H1 (cell line): ENCODE data around the gene HIVEP3. TPM values are rescaled to one million over a fixed set of nuclear protein-coding genes. Genes with fewer than 3 reads are reported as not detected.

Source experiments
- CTCF ChIA-PET: fragments of 300-600 bp; sonication (Branson Sonifier 250); formaldehyde crosslinking; loops from one replicate; lab custom pipeline; 2021; ENCODE audit not compliant: partially characterized antibody; lab: Charles Lee
- POLR2A ChIA-PET: fragments of 300-600 bp; sonication (Branson Sonifier 250); formaldehyde crosslinking; loops from one replicate; lab custom pipeline; 2021; ENCODE audit warnings: inconsistent platforms; ENCODE audit not compliant: partially characterized antibody; lab: Charles Lee
- DNase-seq, 2 experiments: peaks; one replicate each; pipeline versions ENCODE4 v3.0.0 to v3.0.0-alpha.2; 2010 to 2022; ENCODE audit warnings: low spot score in 2 of 2, low read depth in 1 of 2, mixed read lengths in 1 of 2
- FAIRE-seq: peaks from 2 replicates; lab custom pipeline; 2011; peaks lifted over from hg19 to GRCh38; lab: Jason Lieb, UNC
- H2AFZ ChIP-seq: 2 replicates; pipeline ENCODE4 v1.8.1; 2012; ENCODE audit warnings: low read length, inconsistent platforms
- H2AK5ac ChIP-seq: 2 replicates; pipeline ENCODE4 v1.6.1; 2013; ENCODE audit warnings: low read depth, low read length
- H2BK120ac ChIP-seq: replicated peaks from 2 replicates; pipeline ENCODE3; 2013; ENCODE audit warnings: low read depth, low read length, inconsistent platforms
- H2BK12ac ChIP-seq: 2 replicates; pipeline ENCODE4 v1.6.1; 2013; ENCODE audit warnings: low read depth, low read length
- H2BK15ac ChIP-seq: 2 replicates; pipeline ENCODE4 v1.6.1; 2013; ENCODE audit warnings: low read length
- H2BK20ac ChIP-seq: 2 replicates; pipeline ENCODE4 v1.6.1; 2013; ENCODE audit warnings: low read length
- H2BK5ac ChIP-seq: 2 replicates; pipeline ENCODE4 v1.6.1; 2013; ENCODE audit warnings: low read depth, low read length
- H3K14ac ChIP-seq: 2 replicates; pipeline ENCODE4 v1.6.1; 2013; ENCODE audit warnings: inconsistent platforms; ENCODE audit not compliant: insufficient read length
- H3K18ac ChIP-seq: 2 replicates; pipeline ENCODE4 v1.6.1; 2013; ENCODE audit warnings: low read length; ENCODE audit errors: extremely low read depth
- H3K23ac ChIP-seq: 2 replicates; pipeline ENCODE4 v1.6.1; 2013; ENCODE audit warnings: inconsistent platforms; ENCODE audit not compliant: insufficient read length
- H3K23me2 ChIP-seq: 2 replicates; pipeline ENCODE4 v1.6.1; 2013; ENCODE audit warnings: low read depth, low read length
- H3K27ac ChIP-seq: 2 replicates; pipeline ENCODE4 v1.6.1; 2011; ENCODE audit warnings: low read depth, low read length, inconsistent platforms
- H3K27me3 ChIP-seq, 4 experiments: replicated peaks in 1 of 4; 1 replicate in 1 of 4; 2 replicates in 3 of 4; pipeline versions ENCODE4 v1.6.1 to v1.8.1; 2011 to 2013; ENCODE audit warnings: low read length in 3 of 4, mild to moderate bottlenecking in 3 of 4, inconsistent platforms in 2 of 4, mixed read lengths in 2 of 4, moderate library complexity in 1 of 4; ENCODE audit not compliant: control insufficient read depth in 3 of 4, insufficient read depth in 3 of 4; ENCODE audit errors: extremely low read depth in 1 of 4
- H3K36me3 ChIP-seq, 4 experiments: 2 replicates each; pipeline versions ENCODE4 v1.6.1 to v1.8.1; 2011 to 2013; ENCODE audit warnings: mild to moderate bottlenecking in 4 of 4, low read length in 3 of 4, moderate library complexity in 2 of 4, control low read depth in 1 of 4, inconsistent platforms in 1 of 4; ENCODE audit not compliant: insufficient read depth in 4 of 4, control insufficient read depth in 2 of 4
- H3K4ac ChIP-seq: replicated peaks from 2 replicates; pipeline ENCODE3; 2013; ENCODE audit warnings: low read length, low read depth, mixed read lengths, inconsistent platforms; ENCODE audit not compliant: insufficient read length
- H3K4me1 ChIP-seq, 4 experiments: replicated peaks in 1 of 4; 1 replicate in 1 of 4; 2 replicates in 3 of 4; pipeline versions ENCODE4 v1.6.1 to v1.8.1; 2011 to 2013; ENCODE audit warnings: low read length in 3 of 4, inconsistent platforms in 2 of 4, mixed read lengths in 1 of 4; ENCODE audit not compliant: insufficient read depth in 4 of 4, control insufficient read depth in 3 of 4
- H3K4me2 ChIP-seq, 2 experiments: 2 replicates each; pipeline versions ENCODE4 v1.6.1 to v1.8.1; 2011 to 2013; ENCODE audit warnings: low read depth in 2 of 2, low read length in 2 of 2, control low read depth in 1 of 2, inconsistent platforms in 1 of 2, mild to moderate bottlenecking in 1 of 2; ENCODE audit not compliant: insufficient read depth in 1 of 2
- H3K4me3 ChIP-seq, 4 experiments: fragments of 200-600, 300-600 bp in 1 of 4; sonication (generic), shearing (Covaris generic), sonication (Bioruptor Twin) in 1 of 4; 2 replicates each; pipeline versions ENCODE4 v1.5.1 to v1.8.1; 2011 to 2016; ENCODE audit warnings: low read length in 4 of 4, low read depth in 3 of 4, control low read depth in 2 of 4, inconsistent platforms in 2 of 4, mild to moderate bottlenecking in 2 of 4, mixed read lengths in 1 of 4, moderate library complexity in 1 of 4; ENCODE audit not compliant: insufficient read depth in 2 of 4; ENCODE audit errors: extremely low read depth in 1 of 4
- H3K56ac ChIP-seq: replicated peaks from 2 replicates; pipeline ENCODE3; 2013; ENCODE audit warnings: low read depth, mild to moderate bottlenecking, mixed read lengths, low read length, inconsistent platforms; ENCODE audit not compliant: insufficient read length
- H3K79me1 ChIP-seq: 2 replicates; pipeline ENCODE4 v1.6.1; 2013; ENCODE audit warnings: low read depth, low read length, control low read depth
- H3K79me2 ChIP-seq, 2 experiments: 2 replicates each; pipeline versions ENCODE4 v1.6.1 to v1.8.1; 2012 to 2013; ENCODE audit warnings: low read length in 2 of 2, mild to moderate bottlenecking in 2 of 2, inconsistent platforms in 1 of 2; ENCODE audit not compliant: insufficient read depth in 2 of 2, control insufficient read depth in 1 of 2
- H3K9ac ChIP-seq, 4 experiments: replicated peaks in 1 of 4; 1 replicate in 1 of 4; 2 replicates in 3 of 4; pipeline versions ENCODE4 v1.6.1 to v1.8.1; 2011 to 2013; ENCODE audit warnings: low read depth in 3 of 4, low read length in 3 of 4, control low read depth in 2 of 4, mild to moderate bottlenecking in 2 of 4, moderate library complexity in 2 of 4, inconsistent platforms in 1 of 4; ENCODE audit errors: extremely low read depth in 1 of 4
- H3K9me3 ChIP-seq, 2 experiments: 2 replicates each; pipeline versions ENCODE4 v1.6.1 to v1.8.1; 2012 to 2013; ENCODE audit warnings: mild to moderate bottlenecking in 2 of 2, moderate library complexity in 2 of 2, control low read depth in 1 of 2, inconsistent platforms in 1 of 2, low read depth in 1 of 2, low read length in 1 of 2, mixed read lengths in 1 of 2; ENCODE audit not compliant: insufficient read depth in 2 of 2
- H4K20me1 ChIP-seq, 2 experiments: replicated peaks in 1 of 2; 2 replicates each; pipeline versions ENCODE3 to v1.8.1; 2011 to 2013; ENCODE audit warnings: inconsistent platforms in 2 of 2, low read length in 2 of 2, mild to moderate bottlenecking in 1 of 2; ENCODE audit not compliant: insufficient read depth in 2 of 2, control insufficient read depth in 1 of 2
- H4K5ac ChIP-seq: 2 replicates; pipeline ENCODE4 v1.6.1; 2013; ENCODE audit warnings: low read length, low read depth, mixed read lengths, inconsistent platforms; ENCODE audit not compliant: insufficient read length
- H4K8ac ChIP-seq: 2 replicates; pipeline ENCODE4 v1.8.0; 2013; ENCODE audit warnings: mild to moderate bottlenecking, moderate library complexity, low read length, inconsistent platforms; ENCODE audit not compliant: insufficient read depth; ENCODE audit errors: extremely low read depth
- H4K91ac ChIP-seq: replicated peaks from 2 replicates; pipeline ENCODE3; 2013; ENCODE audit warnings: low read length, mixed read lengths, inconsistent platforms; ENCODE audit not compliant: insufficient read length
- JUND ChIP-seq: IDR thresholded peaks from 2 replicates; pipeline ENCODE4 v1.6.1; 2011; ENCODE audit warnings: mild to moderate bottlenecking, improper control_type of control experiment, low read length
- RXRA ChIP-seq: IDR thresholded peaks from 2 replicates; pipeline ENCODE4 v1.6.1; 2011; ENCODE audit warnings: low read depth, mild to moderate bottlenecking, low read length, moderate library complexity; ENCODE audit not compliant: insufficient read depth
- WGBS, 2 experiments: shearing (Covaris generic) in 1 of 2; methylation state at CpG; one replicate each; pipeline versions ENCODE4 v1.1.6 to v1.1.7; 2013 to 2015; ENCODE audit warnings: low lambda C conversion rate in 2 of 2, mixed read lengths in 2 of 2, inconsistent platforms in 1 of 2, low coverage in 1 of 2, missing lambda C conversion rate in 1 of 2; ENCODE audit not compliant: insufficient replicate concordance in 2 of 2, insufficient coverage in 1 of 2, insufficient read length in 1 of 2; ENCODE audit errors: extremely low coverage in 1 of 2, missing lambda C conversion rate in 1 of 2; 5-methylcytosine and 5-hydroxymethylcytosine counted together
- polyA plus RNA-seq, 7 experiments: library from polyadenylated mRNA; depleted of rRNA in 3 of 7; stranded (reverse) in 5 of 7; unstranded in 2 of 7; fragments of >200 nt in 5 of 7; fragments of 200-250 nt in 2 of 7; gene quantifications; 1 replicate in 5 of 7; 2 replicates in 1 of 7; 4 replicates in 1 of 7; pipeline versions ENCODE4 v1.2.1 to v1.2.3, GENCODE V29; 2011 to 2013; ENCODE audit warnings: missing spikeins in 2 of 7, mixed read lengths in 2 of 7
- total RNA-seq: library from RNA; stranded (reverse); fragmentation: NEBNext Ultra II Directional; extraction: Animal tissue kit (Norgen Biotek cat#: 25700); gene quantifications from 2 replicates; pipeline ENCODE4 v1.2.1, GENCODE V29; 2021

Gene HIVEP3
- total and polyA plus RNA-seq, 2 of the 8 experiments (the other 6 are each of a cell fraction or from before 2014, with no cell fraction given) = 0.24 to 0.69 TPM

GRCh38 chr1:41626146-41626545, 292.6 kb downstream of the HIVEP3 start:
- no peak overlapping the region for H2BK120ac ChIP-seq
- H2AFZ ChIP-seq = no peak overlapping the region
- no peak overlapping the region for H3K23ac ChIP-seq
- ChIA-PET CTCF (interaction anchor here (0.7 to 1.4 kb wide), 3 partner anchors 12 to 67 kb away, joined by 4 to 5 read pairs (median 4); no protein-coding TSS in a partner anchor), POLR2A (no interaction called here)
- no peak overlapping the region for H2AK5ac ChIP-seq
- no peak overlapping the region for H4K5ac ChIP-seq
- WGBS, 2 experiments = 88% methylated on average over 10 of the region's 10 CpGs; no CpG with 5 or more reads in 1 of the 2 experiments
- H2BK12ac ChIP-seq = no peak overlapping the region
- H2BK15ac ChIP-seq = no peak overlapping the region
- H4K20me1 ChIP-seq = no peaks in the 10 kb centered on the region
- H4K91ac ChIP-seq = no peak overlapping the region
- no peak overlapping the region for H3K18ac ChIP-seq
- no peaks in the 10 kb centered on the region for H3K9me3 ChIP-seq
- H3K27me3 ChIP-seq = no peaks in the 10 kb centered on the region
- no peak for FAIRE-seq
- peak overlapping the region; percentile 58; the same call in 1 of the 2 replicates for H4K8ac ChIP-seq
- no peak overlapping the region for H2BK5ac ChIP-seq
- no peak overlapping the region for H3K4me2 ChIP-seq
- H2BK20ac ChIP-seq = no peak overlapping the region
- no peaks in the 10 kb centered on the region for H3K36me3 ChIP-seq
- no peaks in the 10 kb centered on the region for H3K23me2 ChIP-seq
- no peak overlapping the region for H3K4me3 ChIP-seq
- H3K79me1 ChIP-seq = no peaks in the 10 kb centered on the region; the same call in 1 of the 2 replicates
- H3K27ac ChIP-seq = no peak overlapping the region
- TF ChIP-seq RXRA (no peak), JUND (no peak)
- TF ChIP-seq, all 59 proteins: peak for 0
- Histone ChIP-seq H3K14ac (no peak overlapping the region), H3K4ac (no peak overlapping the region), H3K79me2 (no peaks in the 10 kb centered on the region), H3K4me1 (no peaks in the 10 kb centered on the region; a peak in 1 of 7 replicates), H3K9ac (no peak overlapping the region), H3K56ac (no peak overlapping the region)
- DNase-seq = peak in 1 of 2 experiments; percentile 35
